Hematopoietic multipotent progenitor cell (in vitro differentiated cells): Measurements from ENCODE around the gene CARHSP1. TPM values are rescaled to one million over a fixed set of nuclear protein-coding genes. Genes with fewer than 3 reads are reported as not detected.
"Not testable (repeated sequence)": the region's sequence is repeated elsewhere in the genome, so short reads cannot be mapped to it uniquely, and the experiment has no call there.

Experiments
- DNase-seq, 3 donors: peaks; one replicate each; pipeline ENCODE4 v3.0.0-alpha.2; 2011 to 2015; ENCODE audit warnings: low read depth in 2 of 3, low spot score in 2 of 3
- total RNA-seq: library from RNA; depleted of rRNA; stranded (reverse); fragments of >200 nt; gene quantifications from one replicate; pipeline ENCODE4 v1.2.3, GENCODE V29; 2012

CARHSP1 gene
- total RNA-seq, 1 donor, result 63.6 TPM

DNA sequence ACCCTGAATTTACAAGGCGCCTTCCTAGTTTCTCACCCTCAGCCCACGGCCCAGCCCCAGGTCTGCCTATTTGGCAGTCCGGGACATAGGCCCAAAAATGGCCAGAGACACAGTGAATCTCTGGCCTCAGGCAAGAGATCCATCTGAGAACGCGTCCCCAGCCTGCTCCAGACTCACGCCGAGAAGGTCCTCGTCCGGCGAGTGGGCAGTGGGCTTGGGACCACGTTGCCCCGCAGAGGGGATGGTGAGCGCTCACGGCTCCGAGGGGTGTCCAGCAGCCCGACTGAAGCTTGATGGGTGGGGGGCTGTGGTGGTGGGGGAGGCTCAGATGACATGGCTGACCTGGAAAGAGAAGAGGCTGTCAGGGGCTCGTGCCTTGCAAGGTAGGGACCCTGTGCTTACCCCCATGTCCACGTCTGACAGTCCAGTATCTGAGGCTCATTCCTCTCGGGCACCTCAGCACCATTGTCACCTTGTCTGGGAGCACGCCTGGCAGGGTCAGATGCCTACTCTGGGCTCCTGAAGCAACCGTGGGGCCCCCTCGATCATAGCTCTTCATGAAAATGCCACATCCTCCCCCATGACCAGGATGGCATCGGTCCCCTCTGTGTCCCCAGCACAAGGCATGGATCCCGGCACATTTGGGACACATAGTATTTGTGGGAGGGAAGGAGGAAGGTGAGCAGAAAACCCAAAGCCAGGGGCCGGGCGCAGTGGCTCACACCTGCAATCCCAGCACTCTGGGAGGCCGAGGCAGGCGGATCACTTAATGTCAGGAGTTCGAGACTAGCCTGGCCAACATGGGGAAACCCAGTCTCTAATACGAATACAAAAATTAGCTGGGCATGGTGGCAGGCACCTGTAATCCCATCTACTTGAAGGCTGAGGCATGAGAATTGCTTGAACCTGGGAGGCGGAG lies 9.6 kb downstream of the CARHSP1 start:
- DNase-seq, result no peak

DNA sequence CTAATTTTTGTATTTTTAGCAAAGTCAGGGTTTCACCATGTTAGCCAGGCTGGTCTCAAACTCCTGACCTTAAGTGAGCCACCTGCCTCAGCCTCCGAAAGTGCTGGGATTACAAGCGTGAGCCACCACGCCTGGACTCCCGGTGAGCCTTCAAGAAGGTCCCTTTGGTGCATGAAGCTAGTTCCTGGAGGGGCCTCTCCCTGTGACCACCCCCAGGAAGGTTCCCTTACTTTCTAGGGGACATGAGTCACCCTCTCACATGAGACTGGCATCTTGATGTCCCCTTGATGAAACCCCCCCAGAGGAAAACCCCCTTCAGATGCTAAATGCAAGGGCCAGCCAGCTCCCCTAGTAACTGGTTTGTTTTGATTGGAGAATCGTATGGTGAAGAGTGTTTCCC lies 12.8 kb downstream of the CARHSP1 start:
- no peak for DNase-seq

DNA sequence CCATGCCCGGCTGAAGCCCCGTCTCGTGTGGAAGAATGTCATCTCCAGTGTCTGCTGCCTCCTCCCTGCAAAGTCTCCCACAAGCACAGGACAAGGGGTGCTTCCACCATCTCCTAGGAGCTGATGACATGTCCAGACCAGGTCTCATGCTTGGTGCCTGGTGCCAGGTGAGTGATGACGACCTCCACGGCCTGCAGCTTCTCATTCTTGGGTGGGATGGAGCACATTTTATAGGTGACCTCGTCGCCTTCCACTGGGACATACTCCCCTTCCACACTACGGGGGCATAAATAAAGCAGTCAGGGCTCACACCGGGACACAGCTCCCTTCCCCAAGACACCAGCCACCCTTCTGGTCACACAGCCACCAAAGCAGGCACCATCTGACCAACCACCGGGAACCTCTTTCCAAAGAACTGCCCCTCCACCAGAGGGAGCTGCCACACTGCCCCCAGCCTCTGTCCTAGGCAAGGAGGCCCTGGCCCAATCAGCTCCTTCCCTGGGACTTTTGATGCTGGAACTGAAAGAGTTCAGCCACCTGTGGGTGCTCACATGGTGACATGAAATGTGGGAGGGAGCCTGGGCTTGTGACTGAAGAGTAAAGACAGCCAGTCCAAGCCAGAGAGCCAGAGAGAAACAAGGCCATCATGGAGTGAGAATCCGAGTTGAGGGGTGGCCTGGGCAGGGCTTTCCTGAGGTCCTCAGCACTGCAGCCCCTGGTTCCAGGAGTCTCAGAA lies 13.6 kb downstream of the CARHSP1 start:
- DNase-seq, result no peak

DNA sequence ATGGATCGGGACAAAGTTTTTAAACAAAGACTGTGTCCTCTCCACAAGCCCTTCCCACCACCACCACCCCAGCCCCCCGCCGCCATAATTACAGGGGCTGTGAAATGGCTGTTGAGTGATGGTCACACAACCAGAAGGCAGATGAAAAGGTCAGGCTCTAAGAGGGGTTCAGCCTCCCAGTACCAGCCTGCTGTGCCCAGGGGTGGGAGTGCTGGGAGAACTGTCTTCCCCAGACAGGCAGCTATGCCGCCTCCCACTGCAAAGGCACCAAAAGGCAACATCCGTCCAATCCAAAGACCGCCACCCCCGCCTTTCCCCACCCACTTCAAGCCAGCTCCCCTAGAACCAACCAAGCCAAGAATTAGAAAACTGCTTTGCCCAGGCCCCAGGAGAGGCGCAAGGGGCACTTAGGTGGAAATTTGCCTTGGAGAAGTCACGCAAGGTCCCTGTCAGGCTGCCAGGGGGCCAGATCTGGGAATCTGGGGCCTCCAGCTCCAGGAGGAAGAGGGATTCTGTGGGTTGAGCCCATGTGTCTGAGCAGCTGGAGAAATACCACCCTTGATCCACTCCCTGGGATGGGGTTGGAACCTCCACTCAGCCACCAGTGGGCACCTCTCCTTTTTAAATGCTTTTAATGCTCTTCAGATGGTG lies 14.4 kb downstream of the CARHSP1 start:
- DNase-seq, result no peak

DNA sequence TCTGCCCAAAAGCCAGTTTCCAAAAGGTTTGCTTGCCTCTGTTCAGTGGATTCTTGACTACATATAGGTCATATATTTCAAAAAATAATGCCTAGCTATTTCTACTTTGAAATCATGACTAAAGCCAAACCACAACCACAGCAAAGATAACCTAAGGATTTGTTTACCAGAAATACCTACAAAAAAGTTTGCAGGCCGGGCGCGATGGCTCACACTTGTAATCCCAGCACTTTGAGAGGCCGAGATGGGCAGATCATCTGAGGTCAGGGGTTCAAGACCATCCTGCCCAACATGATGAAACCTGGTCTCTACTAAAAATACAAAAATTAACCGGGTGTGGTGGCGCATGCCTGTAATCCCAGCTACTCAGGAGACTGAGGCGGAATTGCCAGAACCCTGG lies 15.2 kb downstream of the CARHSP1 start:
- no peak for DNase-seq

DNA sequence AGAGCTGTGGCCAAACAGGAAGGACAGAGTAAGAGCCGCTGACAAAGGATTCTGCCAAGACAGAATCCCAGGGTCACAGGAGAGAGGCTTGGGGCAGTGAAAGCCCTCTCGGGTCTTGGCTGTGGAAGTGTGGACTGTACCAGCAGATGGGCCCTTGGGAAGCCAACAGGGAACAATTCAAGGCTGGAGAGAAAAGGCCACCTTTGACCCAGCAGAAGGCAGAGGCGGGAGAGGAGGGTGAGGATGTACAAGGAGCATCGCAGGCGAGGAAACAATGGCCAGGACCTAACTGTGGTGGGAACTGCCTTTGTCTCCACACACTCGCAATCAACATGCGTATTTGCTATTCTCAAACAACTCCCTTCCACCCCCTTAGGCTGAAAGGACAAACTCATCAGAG lies 15.7 kb downstream of the CARHSP1 start:
- no peak for DNase-seq

DNA sequence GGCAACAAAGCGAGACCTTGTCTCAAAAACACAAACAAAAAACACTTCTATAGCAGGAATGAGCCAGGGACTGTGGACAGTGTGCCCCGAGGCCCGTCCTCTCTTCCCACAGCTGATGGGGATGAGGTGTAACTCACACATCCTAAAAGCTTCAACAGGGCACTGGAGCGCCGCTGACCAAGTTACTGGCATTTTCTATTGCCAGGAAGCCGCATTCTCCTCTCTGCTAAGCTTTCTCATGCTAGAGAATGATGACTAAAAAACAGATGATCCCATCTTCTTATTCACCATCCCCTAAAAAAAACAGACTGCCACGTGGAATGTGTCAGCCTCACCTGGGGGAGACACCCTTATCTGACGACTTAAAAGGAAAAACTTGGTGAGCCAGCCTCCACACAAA lies 16.3 kb downstream of the CARHSP1 start:
- no peak for DNase-seq

DNA sequence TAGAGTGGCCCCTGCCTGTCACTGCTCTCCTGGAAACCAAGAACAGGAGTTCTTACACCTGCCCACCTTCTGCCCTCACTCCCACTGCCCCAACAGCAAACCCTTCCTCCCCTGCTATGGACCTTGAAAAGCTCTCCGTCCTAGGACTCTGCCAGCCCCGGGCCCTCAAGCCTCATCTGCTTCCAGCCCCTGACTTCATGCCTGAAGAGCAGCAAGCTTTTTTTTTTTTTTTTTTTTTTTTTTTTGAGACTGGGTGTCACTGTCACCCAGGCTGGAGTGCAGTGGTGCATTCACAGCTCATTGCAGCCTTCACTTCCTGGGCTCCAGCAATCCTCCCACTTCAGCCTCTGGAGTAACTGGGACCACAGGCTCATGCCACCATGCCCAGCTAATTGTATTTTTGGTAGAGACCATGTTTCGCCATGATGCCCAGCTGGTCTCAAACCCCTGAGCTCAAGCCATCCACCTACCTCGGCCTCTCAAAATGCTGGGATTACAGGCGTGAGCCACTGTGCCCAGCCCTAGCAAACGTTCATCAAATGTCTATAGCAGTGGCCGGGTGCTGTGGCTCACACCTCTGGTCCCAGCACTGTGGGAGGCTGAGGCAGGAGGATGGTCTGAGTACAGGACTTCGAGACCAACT lies 16.9 kb downstream of the CARHSP1 start:
- DNase-seq, result no peak

DNA sequence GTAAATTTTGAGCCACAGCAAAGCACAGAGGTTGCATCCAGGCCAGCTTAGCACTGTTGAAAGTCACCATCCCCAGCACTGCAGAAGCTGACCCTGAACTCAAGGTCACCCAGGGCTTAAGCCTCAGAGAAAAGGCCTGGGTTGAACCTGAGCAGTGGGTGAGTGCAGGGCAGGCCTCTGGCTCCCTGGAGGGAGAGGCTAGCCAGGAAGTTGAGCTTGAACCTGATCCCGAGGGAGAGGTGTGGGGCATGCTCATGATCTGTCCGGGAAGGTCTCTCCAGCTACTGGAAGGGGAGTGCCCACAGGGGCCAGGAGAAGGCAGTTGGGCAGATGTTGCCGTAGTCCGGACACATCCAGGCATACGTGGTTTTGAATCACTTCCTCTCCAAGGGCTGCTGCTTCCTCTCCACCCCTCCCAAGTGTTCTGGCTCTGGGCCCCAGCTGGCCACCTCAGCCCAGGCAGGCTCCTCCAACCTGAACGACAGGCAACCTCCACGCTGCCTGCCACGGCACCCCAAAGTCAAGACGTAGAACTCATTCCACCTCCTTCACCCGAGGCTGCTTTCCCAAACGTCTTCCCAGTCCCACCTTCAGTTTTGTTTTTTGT lies 18.4 kb downstream of the CARHSP1 start:
- peak in 2 of 3 donors; percentile 75 to 82 for DNase-seq

DNA sequence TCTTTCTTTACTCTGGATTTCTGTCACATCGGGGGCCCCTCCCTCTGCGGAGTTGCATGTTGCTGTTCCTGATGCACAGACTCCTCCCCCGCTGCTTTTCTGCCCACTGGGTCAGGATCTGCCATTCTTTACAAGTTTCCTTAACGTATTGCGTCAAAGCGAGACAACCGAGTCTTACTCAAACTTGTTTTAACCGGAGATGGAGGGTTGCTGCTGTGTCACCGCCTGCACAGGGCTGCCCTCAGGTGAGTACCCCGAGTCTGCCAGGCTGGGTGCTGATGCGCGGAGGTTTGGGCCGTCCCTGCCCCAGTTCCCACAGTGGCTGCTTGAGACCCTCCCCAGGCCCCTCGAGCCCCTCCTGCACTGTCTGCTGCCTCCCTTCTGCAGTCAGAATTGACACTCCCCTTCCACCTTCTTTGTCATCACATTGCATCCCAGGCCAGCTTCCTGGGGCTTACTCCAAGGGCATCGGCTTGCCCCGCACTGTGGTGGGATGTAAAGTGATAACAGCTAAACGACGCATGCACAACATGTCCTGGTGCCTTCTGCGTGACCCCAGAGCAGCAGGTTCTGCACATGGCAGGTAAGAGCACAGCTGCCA lies 19.3 kb downstream of the CARHSP1 start:
- no peak for DNase-seq

DNA sequence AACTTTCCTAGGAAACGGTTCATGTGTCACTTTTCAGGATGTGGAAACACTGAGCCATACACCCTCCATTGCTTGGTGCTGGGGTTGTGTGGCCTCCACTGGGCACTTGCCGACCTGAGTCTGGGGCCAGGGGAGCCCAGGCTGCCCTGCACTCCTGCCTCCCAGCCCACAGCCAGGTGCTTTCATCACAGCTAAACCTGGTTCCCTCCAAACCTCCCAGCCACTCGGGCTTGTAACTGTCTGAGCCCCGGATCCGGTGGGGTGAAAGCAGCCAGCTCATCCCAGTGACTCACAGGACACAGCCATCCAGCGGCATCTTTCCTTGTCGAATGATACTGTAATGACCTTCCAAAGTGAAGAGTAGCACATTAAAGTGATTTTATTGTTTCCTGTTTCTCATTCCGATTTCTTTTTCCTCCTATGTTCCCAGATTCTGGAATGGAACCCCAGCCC lies 19.8 kb downstream of the CARHSP1 start:
- no peak for DNase-seq

DNA sequence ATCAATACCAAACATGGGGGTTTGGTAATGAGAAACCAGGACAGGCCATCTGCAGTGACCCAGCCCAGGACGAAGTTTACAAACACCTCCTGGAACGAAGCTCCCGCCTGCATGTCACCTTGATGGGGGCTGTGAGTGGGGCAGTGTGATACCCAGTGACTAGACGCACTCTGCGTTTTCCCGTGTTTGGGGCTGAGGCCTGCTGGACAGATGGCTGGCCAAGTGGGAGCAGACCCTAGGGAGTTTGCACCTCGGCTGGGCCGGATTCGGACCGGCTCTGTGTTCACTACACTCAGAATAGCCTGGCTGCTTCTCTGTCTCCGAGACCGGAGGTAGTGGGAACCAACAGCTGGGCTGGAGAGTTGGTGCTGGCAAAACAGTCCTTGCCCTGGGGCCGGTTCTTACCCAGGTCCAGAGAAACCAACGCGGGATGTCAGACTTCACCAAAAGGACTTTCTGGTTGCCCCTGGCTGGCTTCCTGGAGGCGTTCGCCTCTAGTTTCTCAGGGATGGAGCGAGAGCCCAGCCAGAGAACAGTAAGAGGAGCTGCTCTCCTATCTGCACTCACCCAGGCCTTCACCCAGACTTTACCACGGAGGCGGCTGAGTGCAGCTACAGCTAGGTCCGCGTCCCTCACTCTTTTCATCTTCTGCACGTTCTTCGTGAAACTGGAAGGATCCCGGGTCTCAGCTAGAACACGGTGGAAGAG lies 20.4 kb downstream of the CARHSP1 start:
- DNase-seq, result no peak

DNA sequence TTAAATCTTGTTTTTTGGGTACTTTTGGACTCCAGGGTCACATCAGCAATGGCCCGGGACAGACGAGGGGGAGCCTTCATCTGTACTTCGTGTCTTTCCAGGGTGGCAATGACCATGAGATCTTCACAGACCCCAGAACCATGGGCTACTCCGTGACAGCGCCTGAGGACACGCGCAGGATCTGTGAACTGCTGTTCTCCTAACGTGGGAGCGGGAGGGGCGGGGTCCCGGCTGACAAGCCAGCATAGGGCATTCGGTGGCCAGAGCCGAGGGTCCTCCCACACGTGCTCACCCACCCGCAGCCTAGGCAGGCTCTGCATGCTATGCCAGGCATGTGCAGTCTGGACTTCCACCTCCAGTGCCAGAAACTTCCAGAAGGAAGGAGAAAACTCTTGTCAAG lies 21.2 kb downstream of the CARHSP1 start:
- no peak for DNase-seq

DNA sequence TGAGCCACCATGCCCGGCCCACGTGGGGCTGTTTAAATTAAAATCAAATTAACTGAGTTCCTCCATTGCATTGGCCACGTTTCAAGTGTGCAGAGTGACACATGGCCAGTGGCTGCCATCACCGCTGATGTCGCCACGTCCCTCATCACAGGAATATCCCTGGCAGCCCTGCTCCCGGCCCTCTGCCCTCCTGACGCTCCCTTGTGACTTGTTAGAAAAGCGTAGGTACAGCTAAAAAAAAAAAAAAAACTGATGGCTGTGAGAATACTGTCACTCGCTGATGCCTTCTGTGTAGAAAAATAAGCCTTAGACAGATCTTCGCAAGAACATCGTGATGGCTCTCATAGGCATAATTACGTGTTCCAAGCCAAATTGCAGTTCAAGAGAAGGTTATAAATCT lies 21.7 kb downstream of the CARHSP1 start:
- DNase-seq, result no peak

DNA sequence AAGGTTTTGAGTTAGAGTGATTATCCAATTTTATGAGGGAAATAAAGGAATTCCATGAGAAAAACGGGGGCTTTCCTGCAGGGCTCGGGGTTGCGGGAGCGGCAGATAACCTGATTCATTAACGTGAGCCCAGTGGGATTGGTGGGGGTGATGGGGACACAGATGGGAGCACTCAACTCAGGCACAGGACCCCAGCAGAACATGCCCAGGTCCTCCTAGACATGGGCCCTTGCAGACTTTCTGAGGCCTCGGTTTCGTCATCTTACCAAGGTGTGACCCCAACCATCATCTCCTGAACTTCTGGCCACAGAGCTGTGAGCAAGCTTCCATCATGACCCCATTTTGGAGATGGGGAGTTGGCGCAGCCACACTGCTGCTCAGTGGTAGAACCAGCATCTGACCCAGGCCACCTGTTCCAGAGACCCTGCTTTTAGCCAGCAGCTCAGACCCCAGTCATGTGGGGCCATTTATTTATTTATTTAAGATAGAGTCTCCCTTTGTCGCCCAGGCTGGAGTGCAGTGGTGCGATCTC lies 22.3 kb downstream of the CARHSP1 start:
- no peak for DNase-seq

DNA sequence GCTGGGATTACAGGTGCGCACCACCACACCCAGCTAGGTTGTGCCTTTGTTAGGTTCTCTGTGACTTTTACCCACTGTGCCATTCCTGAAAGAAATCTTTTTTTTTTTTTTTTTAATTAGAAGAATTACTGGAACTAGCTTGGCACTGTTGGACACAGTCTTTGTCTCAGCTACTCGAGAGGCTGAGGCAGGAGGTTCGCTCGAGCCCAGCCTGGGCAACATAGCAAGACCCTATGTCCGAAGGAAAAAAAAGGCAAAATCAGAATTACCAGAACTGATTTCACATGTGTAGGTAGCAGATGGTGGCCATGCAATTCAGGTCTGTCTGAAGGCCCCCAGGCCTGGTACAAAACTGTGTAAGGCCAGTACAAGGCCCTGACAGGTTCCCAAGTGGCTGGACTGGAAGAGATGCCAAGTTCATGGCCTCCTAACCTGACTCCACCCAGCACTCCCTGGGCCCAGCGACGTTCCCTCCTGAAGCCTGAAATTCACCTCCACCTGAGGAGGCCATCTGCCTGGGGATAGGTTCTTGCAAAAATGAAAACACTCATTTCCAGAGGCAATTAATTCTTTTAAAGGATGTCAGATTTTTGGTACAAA lies 23.0 kb downstream of the CARHSP1 start:
- DNase-seq, result no peak

DNA sequence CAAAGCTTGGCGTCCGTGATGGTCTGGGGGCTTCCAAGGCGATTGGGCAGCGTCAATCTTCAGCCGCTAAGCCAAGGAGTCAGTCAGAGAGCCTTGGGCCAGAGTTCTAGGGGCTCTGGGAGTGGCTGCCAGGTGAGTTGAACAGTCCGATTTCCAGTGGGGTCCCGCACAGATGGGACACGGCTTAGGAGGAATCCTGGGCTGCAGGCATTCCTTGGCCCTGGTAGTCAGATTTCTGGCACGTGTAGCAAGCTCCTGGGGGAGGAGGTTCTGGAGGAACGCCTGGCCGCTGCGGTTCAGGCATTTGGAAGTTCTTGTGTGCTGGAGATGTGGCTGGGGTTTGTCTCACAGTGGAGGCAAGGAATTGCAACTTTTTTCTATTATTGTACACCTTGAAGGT lies 25.5 kb downstream of the CARHSP1 start:
- not testable (repeated sequence) for DNase-seq

DNA sequence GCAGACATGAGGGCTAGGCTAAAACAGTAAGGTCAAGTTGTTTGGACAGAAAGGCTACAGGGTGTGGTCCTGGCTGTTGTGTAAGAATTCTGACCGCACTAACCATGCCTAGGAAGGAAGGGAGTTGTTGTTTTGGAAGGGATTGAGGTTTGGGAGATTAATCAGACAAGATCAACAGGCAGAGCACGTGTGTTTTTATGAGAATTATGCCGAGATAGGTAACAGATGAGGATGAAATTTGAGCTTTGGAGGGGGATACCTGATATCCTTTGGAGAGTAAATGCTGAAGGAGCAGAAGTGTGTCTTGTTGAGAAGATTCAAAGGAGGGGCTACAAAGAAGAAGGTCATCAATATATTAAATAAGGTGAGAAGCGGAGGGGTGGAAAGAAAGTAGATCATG lies 26.8 kb downstream of the CARHSP1 start:
- not testable (repeated sequence) for DNase-seq

DNA sequence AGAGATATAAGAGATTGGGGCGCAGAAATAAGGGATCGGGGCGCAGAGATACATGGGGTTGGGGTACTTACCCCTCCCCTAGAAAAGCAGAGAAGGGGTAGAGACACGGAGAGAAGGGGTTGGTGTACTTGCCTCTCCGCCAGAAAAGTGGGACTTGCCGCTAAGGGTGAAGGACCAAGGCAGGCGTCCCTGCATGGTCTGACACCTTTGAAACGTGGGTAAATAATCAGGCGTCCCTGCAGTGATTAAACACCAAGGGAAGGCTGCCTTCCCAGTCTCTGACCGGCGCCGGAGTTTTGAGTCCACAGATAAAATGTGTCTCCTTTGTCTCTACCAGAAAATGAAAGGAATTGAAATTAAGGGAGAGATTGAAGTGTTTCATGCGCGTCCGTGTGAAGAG lies 31.2 kb downstream of the CARHSP1 start:
- DNase-seq, result not testable (repeated sequence)
